ENCODE results near the gene NHLH2.

- TF ChIP-seq CTCF (IDR thresholded peaks at IDR 0.05) (no peak), EZH2 (IDR thresholded peaks at IDR 0.05; ENCODE audit: borderline replicate concordance, insufficient read depth, low read depth, low read length, poor library complexity, severe bottlenecking) (no peak)
Observed at GRCh38 chr1:115794976-115795639, 45.8 kb downstream of the NHLH2 start.
